GM18867 (cell line): ENCODE measurements around the gene USP36.
A peak's percentile ranks its signal among the peaks of the same experiment; 100 is the strongest.
"Not testable (repeated sequence)": the region's sequence is repeated elsewhere in the genome, so short reads cannot be mapped to it uniquely, and the experiment has no call there.

ENCODE experiments used
- ATAC-seq: cut with Tn5 transposase; IDR thresholded peaks from one replicate; pipeline ENCODE4 v1.9.1; 2021; ENCODE audit warnings: mild to moderate bottlenecking, moderate library complexity; ENCODE audit not compliant: unreplicated experiment

The USP36 gene

DNA sequence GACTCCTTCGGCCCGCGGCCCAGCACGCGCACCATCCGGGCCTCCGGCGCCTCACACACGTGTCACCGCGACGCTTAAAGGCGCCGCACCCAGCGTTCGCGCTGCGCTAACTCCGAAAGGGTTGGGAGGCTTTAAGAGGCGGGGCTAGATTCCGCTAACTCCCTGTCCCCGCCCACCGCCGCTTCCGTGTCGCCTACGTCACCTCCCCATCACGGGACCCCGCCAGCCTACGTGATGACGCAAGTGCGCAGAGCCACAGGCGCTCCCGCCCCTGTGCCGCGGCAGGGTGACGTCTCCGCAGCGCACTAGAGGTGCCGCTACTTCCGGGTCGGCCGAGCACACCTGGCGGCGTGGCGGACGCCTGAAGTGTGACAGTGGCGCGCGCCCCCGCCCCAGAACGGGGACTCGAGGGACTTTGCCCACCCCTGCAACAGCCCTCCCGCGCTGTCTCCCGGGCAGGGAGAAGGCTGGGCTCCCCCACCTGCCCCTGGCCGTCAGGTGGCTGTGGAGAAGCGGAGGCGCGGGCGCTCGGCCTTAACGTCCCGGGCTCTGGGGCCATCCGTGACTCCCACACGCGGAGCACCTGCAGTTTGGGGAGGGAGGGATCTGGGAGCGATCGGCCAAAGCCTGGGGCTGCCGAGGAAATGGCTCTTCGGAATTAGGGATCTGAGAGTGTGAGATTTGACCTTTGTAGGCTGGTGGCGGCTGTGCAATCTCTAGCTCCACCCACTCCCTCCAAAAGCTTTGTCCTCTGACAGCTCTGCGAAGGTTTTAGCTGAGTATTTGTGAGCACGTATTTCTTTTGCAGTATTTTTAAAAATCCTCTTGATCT, at the start of gene USP36:
USP36 (minus strand) TSS at position 35 of the 832 bp plus-strand sequence. CDS start 4,451 bp downstream, outside the sequence.
- peak; percentile 86 for ATAC-seq

GRCh38 chr17:78890096-78890495, 49.5 kb upstream of the USP36 start:
- ATAC-seq, result not testable (repeated sequence)

DNA sequence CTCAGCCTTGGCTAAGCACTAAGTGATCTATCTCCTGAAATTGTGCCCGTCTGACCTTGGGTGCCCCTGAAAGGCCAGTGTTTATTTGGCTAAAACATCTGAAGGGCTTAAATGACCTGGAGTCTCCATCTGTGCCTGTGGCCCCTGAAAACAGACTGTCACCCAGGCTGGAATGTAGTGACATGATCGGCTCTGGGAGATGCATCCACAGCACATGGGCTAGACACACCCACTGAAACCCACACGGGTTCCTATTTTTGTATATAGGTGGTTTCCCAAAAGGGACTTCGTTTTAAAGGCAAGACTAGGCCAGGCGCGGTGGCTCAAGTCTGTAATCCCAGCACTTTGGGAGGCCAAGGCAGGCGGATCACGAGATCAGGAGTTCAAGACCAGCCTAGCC, 48.9 kb upstream of the USP36 start:
- no peak for ATAC-seq

- no peak for ATAC-seq
These were observed 48.4 kb upstream of the USP36 start for GRCh38 chr17:78888941-78889518.

- no peak for ATAC-seq
These were observed 46.3 kb upstream of the USP36 start for GRCh38 chr17:78886954-78887353.

DNA sequence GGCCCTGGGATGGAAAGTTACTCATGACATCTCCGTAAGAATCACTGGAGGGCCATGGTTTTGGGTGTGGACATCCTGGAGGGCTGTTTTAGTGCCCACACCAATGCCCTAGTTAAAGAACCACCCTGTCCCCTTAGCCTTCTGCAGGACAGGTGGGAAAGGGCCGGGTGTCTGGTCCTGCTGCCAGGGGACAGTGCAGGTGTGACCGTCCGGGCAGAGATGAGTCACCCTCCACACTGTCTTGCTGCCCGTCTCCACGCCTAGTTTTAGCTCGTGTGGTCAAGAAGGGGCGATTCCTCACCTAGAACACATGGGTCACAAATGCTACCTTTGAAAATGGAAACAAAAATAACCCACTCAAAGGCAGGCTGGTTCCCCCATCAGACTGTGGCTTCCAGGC, 45.3 kb upstream of the USP36 start:
- no peak for ATAC-seq

DNA sequence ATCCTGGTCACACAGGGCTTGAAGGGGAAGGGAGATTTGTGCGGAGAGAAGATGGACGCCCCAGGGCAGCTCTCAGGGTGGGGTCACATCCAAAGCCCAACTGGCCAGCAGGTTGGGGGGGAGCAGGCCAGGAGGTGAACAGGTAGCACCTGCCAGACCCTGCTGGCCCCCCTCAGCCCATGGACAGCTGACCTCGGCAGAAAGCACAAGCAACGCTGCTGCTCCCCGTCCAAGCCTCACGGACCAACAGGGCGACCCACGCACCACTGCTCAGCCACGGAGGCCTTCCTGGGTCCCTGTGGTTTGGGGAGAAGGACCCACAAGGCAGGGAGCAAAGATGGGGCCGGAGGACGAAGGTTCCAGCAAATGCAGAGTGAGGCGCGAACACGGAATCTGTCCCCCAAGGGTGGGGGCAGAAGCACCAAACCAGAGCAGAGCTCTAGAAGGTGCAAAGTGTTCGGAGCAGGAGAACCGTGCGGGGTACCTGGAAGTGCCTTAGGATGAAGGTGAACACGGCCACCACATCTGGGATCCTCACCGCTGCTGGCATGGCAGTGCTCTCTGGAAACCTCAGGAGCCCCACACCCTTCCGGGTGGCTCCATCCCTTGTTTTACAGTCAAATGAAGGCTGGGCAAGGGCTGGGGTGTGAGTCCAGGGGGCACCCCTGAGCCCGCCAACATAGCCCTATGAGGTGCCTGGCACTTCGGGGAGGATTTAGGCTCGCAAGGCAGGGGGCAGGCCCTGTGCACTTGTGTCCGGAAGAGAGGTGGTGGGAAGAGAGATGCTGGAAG, 44.5 kb upstream of the USP36 start:
- ATAC-seq, result no peak

DNA sequence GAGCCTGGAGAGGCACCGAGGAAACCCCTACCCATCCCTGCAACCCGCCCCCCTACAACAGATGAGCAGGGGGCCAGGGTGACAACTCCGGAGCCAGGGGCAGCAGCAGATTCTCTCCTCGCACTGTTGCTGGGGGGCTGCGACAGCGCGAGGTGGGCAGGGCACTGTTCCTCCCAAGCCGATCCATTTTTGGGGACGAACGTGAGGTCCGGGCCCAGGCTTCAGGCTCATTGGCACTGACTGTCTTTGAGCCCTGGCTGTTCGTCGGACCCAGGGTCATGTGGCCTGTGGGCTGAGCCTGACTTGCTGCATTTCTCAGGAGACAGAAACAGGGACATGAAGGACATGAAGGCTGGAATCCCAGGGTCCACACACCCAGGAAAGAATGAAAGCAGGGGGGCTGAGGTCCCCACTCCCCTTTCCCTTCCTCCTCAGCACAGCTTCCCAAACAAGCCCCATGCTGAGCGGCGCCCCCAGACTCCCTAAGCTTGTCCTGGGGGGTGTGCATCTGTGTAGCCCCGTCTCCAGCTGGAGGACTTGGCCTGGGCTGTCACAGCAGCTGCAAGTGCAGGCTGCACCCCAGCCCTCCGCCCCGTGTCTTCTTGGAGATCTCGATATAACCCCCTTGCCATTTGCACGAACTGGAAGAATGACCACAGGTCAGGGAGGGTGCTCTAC, 43.7 kb upstream of the USP36 start:
- ATAC-seq, result no peak

GRCh38 chr17:78883533-78884131, 43.0 kb upstream of the USP36 start:
- ATAC-seq, result no peak

DNA sequence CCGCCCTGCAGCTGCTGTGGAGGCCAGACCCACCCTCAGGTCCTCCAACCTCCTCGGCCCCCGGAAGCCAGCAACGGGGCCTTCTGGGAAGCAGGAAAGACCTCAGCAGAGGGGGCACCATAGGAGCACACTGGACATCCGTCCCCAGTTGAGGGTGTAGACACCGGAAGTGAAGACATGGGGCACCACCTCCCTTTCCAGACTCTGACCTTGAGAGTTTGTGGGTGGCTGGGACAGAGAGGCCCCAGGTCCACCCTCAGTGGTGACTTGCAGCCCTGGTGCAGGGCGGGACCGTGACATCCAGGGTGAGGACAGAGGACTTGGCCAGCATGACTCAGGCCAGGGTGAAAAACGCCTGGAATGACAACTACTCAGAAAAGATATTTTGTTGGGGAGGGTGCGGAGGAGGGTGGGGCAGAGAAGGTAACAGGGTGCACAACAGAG, 42.5 kb upstream of the USP36 start:
- ATAC-seq, result no peak

GRCh38 chr17:78882540-78883088, 42.0 kb upstream of the USP36 start:
- no peak for ATAC-seq

GRCh38 chr17:78879635-78880186, 39.1 kb upstream of the USP36 start:
- no peak for ATAC-seq

- no peak for ATAC-seq
These were observed 38.4 kb upstream of the USP36 start for GRCh38 chr17:78878871-78879527.

- ATAC-seq, result no peak
These were observed 37.6 kb upstream of the USP36 start for GRCh38 chr17:78878261-78878660.

DNA sequence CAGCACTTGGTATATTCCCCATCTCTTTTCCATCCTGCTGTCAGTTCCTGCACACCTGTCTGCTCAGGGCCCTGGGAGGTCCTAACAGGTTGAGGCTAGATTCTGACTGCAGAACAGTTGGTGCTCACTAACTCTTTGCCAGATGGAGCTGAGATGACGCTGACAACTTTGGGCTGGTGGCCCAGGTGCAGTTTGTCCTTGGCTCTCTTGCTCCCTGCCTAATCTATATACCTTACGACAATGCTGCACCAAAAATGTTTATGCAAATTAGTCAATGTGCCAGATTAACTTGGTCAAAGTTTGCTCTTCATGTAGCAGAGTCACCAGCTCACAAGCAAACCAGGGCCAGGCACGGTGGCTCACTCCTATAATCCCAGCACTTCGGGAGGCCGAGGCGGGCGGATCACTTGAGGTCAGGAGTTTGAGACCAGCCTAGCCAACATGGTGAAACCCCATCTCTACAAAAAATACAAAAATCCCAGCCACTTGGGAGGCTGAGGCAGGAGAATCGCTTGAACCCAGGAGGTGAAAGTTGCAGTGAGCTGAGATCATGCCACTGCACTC, 36.4 kb upstream of the USP36 start:
- ATAC-seq, result not testable (repeated sequence)

GRCh38 chr17:78876094-78876597, 35.5 kb upstream of the USP36 start:
- no peak for ATAC-seq

- ATAC-seq, result no peak
These were observed 34.9 kb upstream of the USP36 start for GRCh38 chr17:78875363-78876093.
